ENCODE results near the gene MYOF.
"Not testable (repeated sequence)": the region's sequence is repeated elsewhere in the genome, so short reads cannot be mapped to it uniquely, and the experiment has no call there.

The MYOF gene

DNA sequence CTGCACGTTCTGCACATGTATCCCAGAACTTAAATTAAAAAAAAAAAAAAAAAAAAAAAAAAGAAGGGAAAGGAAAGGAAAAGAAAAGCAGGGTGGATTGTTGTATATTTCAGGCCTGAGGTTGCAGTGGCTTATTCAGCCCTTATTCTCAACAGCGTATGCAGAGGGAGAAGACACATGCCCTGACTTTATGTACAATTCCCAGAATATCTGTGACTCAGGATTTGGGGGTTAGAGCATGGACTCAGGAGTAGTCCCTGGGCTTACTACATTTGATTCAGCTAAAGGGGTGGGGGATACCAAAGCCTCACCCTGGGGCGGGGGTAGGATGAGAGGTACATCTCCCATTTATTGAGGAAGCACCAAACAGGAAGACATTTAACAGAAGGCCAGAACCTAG lies 137.4 kb downstream of the MYOF start:
- DNase-seq (ENCODE audit: low read depth in 2 of 2) = no peak

DNA sequence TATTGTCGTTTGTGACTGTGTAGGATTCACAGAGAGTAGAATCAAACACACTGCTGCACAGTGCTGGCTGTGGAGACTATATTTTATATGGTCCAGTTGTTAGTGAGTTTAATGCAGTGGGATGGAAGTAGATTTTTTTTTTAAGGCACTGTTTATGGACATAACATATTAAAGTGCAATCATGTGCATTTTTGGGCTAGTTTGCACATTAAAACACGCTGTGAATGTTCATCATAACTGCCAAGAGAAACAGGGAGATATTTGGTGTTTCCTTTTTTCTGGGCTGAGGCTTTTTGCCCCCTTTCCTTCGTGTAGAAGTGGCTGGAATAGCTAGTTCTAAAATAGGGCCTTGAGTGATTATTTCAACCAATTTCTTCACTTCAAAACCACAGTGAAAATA lies 139.2 kb downstream of the MYOF start:
- DNase-seq (ENCODE audit: low read depth in 2 of 2) = no peak

DNA sequence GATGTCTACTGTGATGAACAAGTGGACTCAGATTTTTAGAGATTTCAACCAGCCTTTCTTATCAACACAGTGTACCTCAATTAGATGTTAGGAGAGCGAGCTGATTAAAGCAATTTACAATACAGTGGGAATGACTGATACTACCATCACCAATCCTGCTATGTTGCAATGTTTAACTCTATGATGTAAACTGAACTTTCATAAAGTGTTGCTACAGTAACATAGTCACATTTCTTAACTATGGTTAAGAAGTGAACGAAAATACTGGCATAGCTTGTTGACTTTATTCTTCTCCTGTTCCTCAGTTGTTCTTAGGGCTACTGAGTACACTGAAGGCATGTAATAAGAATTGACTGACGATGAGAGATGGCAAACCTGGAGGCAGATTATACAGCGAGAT lies 139.8 kb downstream of the MYOF start:
- DNase-seq (ENCODE audit: low read depth in 2 of 2) = no peak

DNA sequence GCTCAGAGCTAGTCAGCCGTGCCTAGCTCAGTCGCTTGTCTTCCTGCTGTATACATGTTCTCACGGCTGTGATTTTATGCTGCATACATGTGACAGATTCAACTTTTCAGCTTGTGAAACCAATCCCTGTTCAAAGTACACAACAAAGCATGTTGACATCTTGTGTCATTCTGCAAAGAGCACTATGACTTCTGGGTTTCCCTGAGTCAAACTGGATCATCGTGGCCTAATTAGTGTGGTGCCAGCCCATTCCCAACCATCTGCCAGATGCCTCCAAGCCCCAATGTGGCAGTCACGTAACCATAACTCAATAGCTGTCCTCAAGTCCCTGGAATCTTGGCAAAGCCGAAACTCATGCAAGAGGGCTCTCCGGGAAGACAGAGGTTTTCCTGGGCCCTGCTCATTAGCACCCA lies 144.8 kb downstream of the MYOF start:
- no peak for DNase-seq (ENCODE audit: low read depth in 2 of 2)

DNA sequence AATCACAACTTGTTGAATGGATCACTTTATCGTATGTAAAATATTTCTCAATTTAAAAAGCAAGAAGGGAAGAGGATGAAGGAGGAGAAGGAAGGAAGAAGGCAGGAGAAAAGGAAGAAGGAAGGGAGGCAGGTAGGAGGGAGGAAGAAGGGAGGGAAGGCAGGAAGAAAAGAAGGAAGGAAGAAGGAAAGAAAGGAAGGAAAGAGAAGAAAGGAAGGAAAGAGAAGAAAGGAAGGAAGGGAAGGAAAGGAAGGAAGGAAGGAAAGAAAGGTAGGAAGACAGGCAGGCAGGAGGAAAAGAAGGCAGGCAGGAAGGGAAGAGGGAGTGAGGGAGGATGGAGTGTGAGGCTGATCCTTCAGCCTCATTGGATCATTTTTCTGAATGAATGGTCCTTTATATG lies 145.5 kb downstream of the MYOF start:
- DNase-seq (ENCODE audit: low read depth in 2 of 2) = no peak

DNA sequence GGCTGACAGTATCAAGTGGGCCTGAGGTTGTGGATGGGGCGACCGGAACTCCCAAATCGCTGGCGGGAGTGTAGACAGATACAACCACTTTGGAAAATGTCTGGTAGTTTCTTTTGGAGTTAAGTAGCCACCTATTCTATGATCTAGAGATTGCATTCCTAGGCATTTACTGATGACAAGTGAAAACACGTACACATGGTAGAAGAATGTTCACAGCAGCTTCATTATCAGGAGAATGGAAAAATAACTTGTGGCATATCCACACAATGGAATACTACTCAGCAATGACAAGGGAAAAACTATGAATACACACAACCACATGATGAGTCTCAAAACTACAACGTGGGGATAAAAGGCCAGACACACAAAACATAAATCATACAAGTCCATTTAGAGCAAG lies 146.0 kb downstream of the MYOF start:
- DNase-seq (ENCODE audit: low read depth in 2 of 2) = no peak

DNA sequence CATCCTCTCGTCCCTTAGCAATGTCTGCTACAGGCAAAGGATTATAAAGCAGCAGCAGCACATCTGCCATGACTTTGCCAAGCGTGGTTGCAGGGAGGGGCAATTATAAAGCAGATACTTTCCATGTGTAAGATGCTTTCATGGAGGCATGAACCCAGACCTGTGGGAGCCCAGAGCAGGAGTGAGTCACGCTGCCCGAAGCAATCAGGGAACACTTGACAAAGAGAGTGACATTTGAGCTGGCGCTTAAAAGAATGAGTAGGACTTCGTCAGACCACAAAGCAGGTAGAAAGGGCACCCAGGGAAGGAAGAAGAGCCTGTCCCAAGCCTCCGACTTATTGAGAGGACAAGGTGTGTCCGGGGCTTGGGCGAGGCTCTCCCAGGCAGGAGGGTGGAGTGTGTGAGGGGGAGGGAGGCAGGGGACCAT lies 147.2 kb downstream of the MYOF start:
- DNase-seq (ENCODE audit: low read depth in 2 of 2) = no peak

DNA sequence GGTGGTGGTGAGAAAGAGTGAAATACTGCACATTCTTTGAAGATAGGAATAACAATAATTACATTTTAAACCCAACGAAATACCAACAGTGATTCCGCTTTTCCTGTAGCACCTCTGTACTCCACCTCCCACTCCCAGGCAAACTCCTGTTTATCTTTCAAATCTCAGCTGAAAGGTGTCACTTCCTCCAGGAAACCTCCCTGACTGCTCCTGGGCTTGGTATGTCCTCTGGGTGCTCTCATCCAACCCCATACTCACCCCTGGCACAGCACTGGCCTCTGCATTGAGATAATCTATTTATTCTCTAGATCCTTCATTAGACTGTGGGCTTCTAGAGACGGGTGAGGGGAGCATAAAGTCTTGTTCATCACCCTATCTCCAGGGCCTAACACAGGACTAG lies 148.0 kb downstream of the MYOF start:
- DNase-seq (ENCODE audit: low read depth in 2 of 2) = no peak

DNA sequence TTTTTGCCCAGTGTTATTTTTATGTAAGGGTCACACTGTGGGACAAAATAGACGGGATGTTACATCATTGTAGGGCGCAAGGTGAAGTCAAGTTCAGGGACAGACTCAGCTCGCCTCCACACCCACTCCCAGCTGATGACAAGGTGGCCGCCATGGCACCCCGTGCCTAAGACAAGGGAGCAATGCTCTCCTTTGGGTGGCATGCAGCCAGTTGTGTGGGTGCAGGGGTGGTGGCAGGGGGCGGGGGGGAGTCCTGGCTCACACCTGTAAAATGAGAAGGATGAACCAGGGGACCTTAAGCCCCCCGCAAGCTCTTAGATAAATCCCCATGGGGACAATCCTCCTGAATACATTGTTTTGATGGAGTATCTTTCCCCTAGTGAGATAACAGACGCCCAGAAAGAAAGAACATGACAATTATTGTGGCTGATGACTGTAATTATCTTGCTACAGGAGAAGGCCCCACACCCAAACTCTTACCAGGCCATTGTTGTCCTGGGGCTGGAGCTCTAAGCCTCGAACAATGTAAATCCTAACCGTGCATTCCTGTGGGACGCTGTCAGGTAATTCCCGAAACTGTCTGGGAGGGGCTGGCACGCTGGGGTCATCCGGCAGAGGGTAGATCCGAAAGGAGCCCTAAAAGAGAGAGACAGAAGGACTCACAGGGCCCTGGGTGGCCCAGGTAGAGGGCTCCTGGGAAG lies 148.7 kb downstream of the MYOF start:
- DNase-seq (ENCODE audit: low read depth in 2 of 2) = no peak

DNA sequence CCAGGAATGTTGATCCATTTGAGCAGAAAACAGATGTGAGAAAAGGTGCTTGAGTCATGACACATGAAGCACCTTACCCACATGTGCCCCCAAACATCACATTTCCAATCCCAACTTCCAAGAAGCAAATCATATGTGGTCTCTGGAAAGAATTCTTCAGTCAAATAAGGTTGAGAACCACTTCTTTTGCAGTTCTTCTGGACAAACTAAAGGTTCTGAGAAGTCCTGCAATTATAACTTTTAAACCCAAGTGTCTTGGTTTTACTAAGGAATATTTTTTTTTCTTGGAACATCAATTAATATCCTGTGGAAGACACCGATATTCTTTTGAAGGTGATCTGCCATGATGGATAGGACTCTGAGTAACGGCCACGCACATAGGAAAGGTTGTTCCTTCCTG lies 151.3 kb downstream of the MYOF start:
- DNase-seq (ENCODE audit: low read depth in 2 of 2) = no peak

DNA sequence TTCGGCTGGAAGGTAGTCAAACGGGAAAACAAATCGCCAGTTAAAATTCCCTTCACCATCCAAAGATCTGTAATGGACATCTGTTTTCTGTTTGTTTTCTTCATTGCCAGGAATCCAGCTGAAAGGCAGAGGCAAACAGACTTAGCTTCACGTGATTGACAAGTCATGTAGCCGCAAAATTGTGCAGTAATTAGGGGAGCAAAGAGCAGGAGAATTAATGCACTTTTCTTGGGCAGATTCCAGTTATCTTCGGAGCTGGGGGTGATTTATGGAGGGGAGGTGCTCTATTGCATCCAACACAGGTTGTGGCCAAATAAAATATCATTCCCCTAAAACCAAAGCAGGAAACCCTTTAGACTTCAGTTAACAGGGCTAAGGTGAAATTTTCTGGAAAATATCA lies 162.2 kb downstream of the MYOF start:
- DNase-seq (ENCODE audit: low read depth in 2 of 2) = peak; percentile 75 to 78

DNA sequence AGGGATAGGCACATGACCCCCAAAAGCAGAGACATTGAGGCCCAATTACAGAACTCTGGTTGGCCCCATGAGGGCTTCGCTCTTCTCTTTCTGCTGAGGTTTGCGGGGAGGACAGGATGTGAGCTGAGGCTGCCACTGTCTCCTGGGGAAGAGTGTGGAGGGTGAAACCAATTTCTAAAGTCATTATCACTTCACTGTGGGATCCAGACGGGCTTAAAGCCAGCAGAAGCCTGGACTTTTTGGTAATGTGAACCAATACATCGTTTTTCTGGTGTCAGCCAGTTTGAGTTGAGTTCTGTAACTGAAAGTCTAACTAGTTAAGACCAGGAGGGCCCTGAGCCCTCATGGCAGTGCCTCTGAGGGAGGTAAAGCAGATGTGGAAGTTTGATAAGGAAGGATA lies 163.0 kb downstream of the MYOF start:
- DNase-seq (ENCODE audit: low read depth in 2 of 2) = no peak

DNA sequence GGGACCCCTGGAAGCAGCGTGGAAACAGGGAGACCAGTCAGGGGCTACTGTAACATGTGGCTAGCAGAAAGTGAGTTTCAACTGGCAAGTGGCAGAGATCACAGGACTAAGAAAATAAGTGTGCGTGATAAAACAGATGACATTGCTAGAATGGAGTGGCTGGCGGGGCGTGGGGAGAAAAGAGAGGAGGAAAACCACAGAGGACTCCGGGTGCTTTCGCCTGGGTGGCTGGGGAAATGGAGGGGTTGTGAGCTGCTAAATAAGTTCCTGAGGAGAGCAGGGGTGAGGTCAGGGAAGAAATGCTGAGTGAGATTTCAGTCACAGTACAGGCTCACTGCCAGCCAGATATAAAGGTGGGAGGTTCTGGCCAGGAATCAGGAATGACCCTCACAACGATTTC lies 166.9 kb downstream of the MYOF start:
- DNase-seq (ENCODE audit: low read depth in 2 of 2) = no peak

DNA sequence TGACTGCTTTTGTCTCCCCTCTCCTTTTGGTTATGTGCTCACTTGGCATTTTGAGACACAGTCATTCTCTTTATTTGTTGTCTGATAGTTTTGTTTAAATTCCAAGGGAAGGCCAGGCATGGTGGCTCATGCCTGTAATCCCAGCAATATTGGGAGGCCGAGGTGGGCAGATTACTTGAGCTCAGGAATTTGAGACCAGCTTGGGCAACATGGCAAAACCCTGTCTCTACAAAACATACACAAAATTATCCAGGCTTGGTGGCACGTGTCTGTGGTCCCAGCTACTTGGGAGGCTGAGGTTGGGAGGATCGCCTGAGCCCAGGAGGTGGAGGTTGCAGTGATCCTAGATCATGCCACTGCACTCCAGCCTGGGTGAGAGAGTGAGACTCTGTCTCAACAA lies 167.5 kb downstream of the MYOF start:
- DNase-seq (ENCODE audit: low read depth in 2 of 2) = not testable (repeated sequence)

DNA sequence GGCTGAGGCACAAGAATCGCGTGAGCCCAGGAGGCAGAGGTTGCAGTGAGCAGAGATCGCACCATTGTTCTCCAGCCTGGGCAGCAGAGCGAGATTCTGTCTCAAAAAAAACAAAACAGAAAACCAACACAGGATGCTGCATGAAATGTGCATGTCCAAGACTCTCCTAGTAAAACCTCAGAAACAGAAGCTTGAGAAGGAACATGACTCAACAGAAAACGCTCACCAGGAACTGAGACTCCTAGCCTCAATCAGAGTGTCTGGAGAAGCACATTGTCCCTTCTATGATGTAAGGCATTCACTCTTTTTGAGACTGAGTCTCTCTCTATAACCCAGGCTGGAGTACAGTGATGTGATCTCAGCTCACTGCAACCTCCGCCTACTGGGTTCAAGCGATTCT lies 168.3 kb downstream of the MYOF start:
- DNase-seq (ENCODE audit: low read depth in 2 of 2) = no peak

DNA sequence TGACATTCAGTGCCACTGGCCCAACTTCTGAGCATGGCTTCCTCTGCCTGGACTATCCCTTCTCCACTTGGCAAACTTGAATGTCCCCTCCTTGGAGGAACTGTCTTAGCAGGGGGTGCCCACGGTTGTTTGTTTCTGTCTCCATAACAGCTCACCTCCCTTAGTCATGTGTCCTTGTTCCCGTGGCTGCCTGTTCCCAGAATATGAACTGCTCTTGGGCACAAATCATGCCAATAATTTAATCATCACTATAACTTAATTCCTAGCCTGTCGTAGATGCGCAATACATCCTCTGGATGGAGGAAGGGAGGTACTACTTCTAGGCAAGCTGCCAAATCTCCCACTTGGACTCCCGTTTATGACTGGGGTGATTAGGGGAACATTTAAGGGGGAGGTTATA lies 173.1 kb downstream of the MYOF start:
- DNase-seq (ENCODE audit: low read depth in 2 of 2) = peak; percentile 20 to 29

DNA sequence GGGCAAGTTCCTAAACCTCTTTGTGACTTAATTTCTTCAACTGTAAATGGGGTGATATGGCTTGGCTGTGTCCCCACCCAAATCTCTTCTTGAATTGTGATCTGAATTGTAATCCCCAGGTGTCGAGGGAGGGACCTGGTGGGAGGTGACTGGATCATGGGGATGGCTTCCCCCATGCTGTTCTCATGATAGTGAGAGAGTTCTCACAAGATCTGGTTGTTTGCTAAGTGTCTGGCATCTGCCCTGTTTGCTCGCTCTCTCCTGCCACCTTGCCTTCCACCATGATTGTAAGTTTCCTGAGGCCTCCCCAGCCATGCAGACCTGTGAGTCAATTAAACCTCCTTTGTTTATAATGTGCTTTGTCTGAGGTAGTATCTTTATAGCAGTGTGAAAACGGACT lies 177.0 kb downstream of the MYOF start:
- DNase-seq (ENCODE audit: low read depth in 2 of 2) = no peak

DNA sequence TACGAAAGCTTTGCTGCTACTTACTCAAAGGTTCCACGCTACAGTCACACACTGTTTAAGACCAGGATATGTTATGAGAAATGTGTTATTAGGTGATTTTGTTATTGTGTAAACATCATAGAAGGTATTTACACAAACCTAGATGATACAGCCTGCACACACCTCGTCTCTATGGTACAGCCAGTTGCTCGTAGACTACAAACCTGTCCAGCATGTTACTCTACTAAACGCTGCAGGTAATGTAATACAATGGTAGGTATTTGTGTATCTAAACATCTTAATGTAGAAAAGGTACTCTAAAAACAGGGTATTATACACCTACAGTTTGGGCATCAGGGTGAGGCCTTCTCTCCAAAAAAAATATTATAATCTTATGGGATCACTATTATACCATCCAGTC lies 181.2 kb downstream of the MYOF start:
- no peak for DNase-seq (ENCODE audit: low read depth in 2 of 2)

DNA sequence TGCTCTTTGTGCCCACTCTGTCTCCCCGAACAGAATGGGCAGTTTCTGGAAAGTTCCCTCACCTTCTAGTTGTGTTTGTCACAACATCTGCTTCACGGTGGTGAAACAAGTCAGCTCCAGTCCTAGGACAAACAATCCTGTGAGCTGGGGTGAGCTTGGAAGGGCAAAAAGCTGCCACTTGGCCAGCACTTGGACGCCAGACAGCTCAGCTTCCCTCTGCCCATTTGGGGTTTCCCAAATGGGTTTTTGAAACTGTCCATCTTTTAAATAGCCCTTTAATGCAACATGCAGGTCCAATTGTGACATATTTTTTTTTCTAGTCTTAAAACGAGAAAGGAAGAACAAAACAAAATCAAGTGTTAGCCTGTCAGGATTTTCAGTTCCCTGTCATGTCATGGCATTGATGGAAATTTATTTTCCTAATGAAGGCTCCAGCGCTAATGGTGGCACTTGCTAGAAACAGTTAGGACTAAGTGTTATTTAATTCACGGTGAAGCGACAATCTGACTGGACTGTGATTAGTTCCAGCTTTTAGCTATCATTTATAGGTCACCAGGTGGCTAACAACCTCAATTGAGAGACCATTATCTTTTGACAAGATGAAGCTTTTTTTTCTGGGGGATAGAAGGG lies 181.7 kb downstream of the MYOF start:
- DNase-seq (ENCODE audit: low read depth in 2 of 2) = no peak

DNA sequence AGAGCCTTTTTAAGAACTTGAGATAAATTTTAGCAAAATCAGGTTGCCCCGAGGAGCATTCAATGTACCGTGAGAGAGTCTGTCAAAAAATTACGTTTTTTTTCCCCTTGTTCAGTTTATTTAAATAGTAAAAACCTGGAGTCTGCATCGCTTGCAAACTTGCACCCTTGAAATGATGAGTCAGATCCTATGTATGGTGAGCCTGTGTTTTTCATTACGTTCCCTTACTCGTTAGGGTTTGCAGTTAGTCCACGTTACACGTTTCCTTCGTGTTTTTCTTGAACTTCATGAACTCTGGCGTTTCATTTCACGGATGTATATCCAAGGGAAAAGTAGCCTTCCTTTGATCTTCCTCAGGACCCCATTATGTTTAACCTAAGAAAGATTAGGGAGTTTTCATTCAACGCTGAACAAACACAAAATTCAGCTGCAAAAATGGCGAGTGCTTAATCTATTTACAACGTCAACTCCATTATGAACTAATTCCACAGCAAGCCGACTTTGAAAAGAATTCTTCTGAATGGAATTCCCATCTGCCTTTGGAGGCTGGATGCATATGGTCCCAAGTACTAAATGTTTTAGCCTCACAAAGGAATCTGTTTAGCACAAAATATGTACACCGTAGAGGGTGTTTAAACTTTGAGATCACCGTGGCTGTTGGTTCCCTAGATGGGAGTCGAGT lies 182.4 kb downstream of the MYOF start:
- DNase-seq (ENCODE audit: low read depth in 2 of 2) = peak; percentile 43 to 52

DNA sequence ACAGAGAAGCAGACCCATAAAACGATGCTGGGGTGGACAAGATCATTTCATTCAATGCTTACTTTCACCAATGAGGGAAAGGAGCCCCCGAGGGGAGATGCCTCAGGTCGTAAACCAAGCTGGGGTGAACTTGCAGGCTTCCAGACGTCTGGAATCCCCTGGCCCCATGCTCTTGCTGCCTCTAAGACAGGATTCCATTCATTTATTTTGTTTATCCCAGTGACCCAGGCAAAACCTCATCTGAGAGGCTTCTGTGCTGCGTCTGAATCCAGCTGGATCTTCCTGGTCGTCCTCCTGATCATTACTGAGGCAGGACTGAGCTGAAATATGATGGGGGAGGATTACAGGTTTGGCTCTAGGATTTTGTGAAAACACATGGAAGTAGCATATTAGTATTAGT lies 182.9 kb downstream of the MYOF start:
- no peak for DNase-seq (ENCODE audit: low read depth in 2 of 2)

DNA sequence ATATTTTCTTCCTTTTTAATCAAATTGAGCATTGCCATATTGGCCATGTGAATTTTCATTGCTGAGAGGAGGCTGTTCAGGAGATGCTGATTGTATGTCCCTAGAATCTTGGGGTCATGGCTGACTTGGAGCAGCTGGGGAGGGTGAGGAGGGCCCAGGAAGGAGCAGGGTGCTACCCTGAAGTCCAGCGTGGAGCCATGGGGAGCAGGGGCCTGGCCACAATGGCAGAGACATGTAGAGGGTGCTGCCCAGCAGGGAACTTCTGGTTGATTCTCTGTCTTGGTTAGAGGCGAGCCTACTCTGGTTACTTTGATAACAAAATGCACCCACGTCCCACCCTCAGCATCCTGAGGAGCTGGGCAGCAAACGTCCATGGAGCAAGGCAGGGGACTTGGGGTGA lies 186.0 kb downstream of the MYOF start:
- DNase-seq (ENCODE audit: low read depth in 2 of 2) = no peak

DNA sequence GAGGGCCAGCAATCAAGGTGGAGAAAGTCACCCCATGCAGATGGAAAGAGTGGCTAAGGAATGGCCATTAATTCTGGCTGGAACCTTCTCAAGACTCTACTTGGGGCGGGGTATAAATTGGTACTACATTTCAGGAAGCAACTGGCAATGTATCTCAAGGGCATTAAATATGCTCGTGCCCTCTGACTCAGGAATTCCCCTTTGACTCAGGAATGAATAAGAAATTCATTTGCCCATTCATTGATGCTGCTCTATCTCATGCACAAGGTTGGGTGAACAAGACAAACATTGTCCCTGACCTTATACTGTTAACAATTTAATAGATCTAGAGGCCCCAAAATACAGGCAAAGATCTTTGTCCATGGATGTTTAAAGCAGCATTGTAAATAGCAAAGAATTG lies 188.1 kb downstream of the MYOF start:
- DNase-seq (ENCODE audit: low read depth in 2 of 2) = no peak
